Nephron progenitor cell (in vitro differentiated cells): ENCODE measurements around the gene NMT1.

Experiments used
- DNase-seq: peaks from one replicate; pipeline ENCODE4 v3.0.0; 2021
- H3K27ac Mint-ChIP-seq: 2 replicates; pipeline ENCODE4 v1.8.0; 2021; ENCODE audit warnings: mild to moderate bottlenecking, moderate library complexity, mixed read lengths
- H3K27me3 Mint-ChIP-seq: 2 replicates; pipeline ENCODE4 v1.8.0; 2021; ENCODE audit warnings: mild to moderate bottlenecking, low read depth, mixed read lengths; ENCODE audit not compliant: poor library complexity
- H3K36me3 Mint-ChIP-seq: 2 replicates; pipeline ENCODE4 v1.8.0; 2021; ENCODE audit warnings: low read depth, mixed read lengths
- H3K4me1 Mint-ChIP-seq: 2 replicates; pipeline ENCODE4 v1.8.0; 2021; ENCODE audit warnings: mixed read lengths
- H3K4me3 Mint-ChIP-seq: 2 replicates; pipeline ENCODE4 v1.8.0; 2021; ENCODE audit warnings: mild to moderate bottlenecking, moderate library complexity, mixed read lengths
- H3K9me3 Mint-ChIP-seq: 2 replicates; pipeline ENCODE4 v1.8.0; 2021; ENCODE audit warnings: mild to moderate bottlenecking, moderate library complexity, mixed read lengths
- TF ChIP-seq, protein P1 (sequence below): fragments of 200-600 bp; sonication (generic); IDR thresholded peaks from 2 replicates; pipeline ENCODE4 v1.5.0; 2021; ENCODE audit warnings: antibody characterized with exemption

The NMT1 gene

GRCh38 chr17:45067637-45068036 lies 6.5 kb downstream of the NMT1 start:
- Mint-ChIP-seq H3K4me1 (peaks cover 7% of the 10 kb centered on the region), H3K27ac (peak overlapping the region; percentile 71), H3K27me3 (peaks cover 3% of the 10 kb centered on the region), H3K36me3 (peaks cover 48% of the 10 kb centered on the region), H3K9me3 (no peaks in the 10 kb centered on the region), H3K4me3 (no peak overlapping the region)
- DNase-seq = no peak
- TF ChIP-seq, protein P1, sequence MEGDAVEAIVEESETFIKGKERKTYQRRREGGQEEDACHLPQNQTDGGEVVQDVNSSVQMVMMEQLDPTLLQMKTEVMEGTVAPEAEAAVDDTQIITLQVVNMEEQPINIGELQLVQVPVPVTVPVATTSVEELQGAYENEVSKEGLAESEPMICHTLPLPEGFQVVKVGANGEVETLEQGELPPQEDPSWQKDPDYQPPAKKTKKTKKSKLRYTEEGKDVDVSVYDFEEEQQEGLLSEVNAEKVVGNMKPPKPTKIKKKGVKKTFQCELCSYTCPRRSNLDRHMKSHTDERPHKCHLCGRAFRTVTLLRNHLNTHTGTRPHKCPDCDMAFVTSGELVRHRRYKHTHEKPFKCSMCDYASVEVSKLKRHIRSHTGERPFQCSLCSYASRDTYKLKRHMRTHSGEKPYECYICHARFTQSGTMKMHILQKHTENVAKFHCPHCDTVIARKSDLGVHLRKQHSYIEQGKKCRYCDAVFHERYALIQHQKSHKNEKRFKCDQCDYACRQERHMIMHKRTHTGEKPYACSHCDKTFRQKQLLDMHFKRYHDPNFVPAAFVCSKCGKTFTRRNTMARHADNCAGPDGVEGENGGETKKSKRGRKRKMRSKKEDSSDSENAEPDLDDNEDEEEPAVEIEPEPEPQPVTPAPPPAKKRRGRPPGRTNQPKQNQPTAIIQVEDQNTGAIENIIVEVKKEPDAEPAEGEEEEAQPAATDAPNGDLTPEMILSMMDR = no peak

DNA sequence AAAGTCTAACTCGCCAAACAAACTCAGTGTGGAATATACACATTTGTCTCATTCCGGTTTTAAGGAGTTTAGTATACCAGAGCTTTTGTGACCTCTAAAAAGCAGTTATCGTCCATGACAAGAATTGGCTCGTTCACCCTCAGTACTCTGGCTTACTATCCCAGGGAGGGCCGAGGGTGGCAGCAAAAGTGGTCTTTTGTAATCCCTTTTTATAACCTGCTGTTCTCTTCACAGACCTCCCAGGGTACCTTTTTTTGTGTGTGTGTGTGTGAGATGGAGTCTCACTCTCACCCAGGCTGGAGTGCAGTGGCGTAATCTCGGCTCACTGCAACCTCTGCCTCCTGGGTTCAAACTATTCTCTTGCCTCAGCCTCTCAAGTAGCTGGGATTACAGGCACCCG lies 8.9 kb downstream of the NMT1 start:
- Mint-ChIP-seq H3K4me1 (no peaks in the 10 kb centered on the region), H3K36me3 (peaks cover 62% of the 10 kb centered on the region), H3K27ac (no peak overlapping the region), H3K9me3 (no peaks in the 10 kb centered on the region), H3K4me3 (no peak overlapping the region), H3K27me3 (peaks cover 3% of the 10 kb centered on the region)
- DNase-seq = no peak
- TF ChIP-seq, protein P1 = no peak

- no peaks in the 10 kb centered on the region for H3K9me3 Mint-ChIP-seq
- H3K36me3 Mint-ChIP-seq = peaks cover 59% of the 10 kb centered on the region
- TF ChIP-seq, protein P1 = no peak
- no peak overlapping the region for H3K27ac Mint-ChIP-seq
- H3K4me1 Mint-ChIP-seq = no peaks in the 10 kb centered on the region
- no peak for DNase-seq
- H3K4me3 Mint-ChIP-seq = no peak overlapping the region
- H3K27me3 Mint-ChIP-seq = peaks cover 3% of the 10 kb centered on the region
Measured at GRCh38 chr17:45070809-45071208, 9.7 kb downstream of the NMT1 start.

DNA sequence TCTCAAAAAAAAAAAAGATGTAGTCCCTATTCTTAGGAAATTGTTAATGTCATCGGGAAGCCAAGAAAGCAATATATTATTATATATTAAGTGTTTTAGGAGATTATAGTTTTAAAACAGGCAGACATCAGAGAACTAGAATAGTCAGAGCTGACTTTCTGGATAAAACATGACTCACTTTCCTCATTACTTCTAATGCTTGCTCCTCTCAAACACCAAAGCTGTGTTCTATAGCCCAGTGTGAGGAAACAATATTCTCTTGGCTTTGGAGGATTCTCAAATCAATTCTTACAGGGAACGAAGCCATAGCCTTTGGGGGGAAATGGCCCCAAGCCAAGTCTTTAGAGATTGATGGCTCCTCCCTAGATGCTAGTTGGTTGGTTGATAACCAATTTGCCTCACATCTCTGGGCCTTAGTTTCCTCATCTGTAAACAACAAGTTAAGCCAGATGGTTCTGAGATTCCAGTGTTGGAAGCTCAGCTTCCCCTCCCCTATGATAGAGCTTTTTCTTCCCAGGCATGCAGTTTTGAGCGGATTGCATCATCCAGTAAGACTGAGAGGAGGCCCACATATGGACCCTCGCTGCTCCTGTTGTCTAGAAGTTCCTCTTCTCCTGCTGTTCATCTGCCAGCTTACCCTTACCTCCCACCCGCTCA lies 12.4 kb downstream of the NMT1 start:
- Mint-ChIP-seq H3K9me3 (no peaks in the 10 kb centered on the region), H3K4me1 (no peaks in the 10 kb centered on the region), H3K4me3 (no peak overlapping the region), H3K27me3 (peaks cover 3% of the 10 kb centered on the region), H3K36me3 (peaks cover 65% of the 10 kb centered on the region), H3K27ac (peak overlapping the region; percentile 31)
- TF ChIP-seq, protein P1 = no peak
- DNase-seq = no peak

DNA sequence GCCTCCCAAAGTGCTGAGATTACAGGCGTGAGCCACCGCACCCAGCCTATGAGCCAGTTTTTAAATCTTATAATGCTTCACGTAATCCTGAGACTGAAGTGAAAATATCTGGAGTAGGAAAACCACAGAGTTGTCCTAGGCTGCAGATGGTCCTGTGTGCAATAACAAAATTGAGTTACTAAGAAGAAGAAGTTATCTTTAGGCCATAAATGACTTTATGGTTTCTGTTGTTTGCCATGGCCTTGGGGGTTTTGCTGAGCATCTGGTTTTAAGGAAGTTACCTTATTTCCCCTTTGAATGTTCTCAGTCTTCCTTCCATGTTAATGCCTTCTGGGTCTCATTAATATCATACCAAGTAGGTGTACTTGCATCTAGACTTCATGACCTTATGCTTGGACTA lies 16.5 kb downstream of the NMT1 start:
- H3K27me3 Mint-ChIP-seq = no peaks in the 10 kb centered on the region
- H3K27ac Mint-ChIP-seq = peak overlapping the region; percentile 5
- no peak for DNase-seq
- H3K9me3 Mint-ChIP-seq = no peaks in the 10 kb centered on the region
- no peak overlapping the region for H3K4me3 Mint-ChIP-seq
- H3K4me1 Mint-ChIP-seq = peaks cover 5% of the 10 kb centered on the region
- TF ChIP-seq, protein P1 = no peak
- peaks cover 73% of the 10 kb centered on the region for H3K36me3 Mint-ChIP-seq

DNA sequence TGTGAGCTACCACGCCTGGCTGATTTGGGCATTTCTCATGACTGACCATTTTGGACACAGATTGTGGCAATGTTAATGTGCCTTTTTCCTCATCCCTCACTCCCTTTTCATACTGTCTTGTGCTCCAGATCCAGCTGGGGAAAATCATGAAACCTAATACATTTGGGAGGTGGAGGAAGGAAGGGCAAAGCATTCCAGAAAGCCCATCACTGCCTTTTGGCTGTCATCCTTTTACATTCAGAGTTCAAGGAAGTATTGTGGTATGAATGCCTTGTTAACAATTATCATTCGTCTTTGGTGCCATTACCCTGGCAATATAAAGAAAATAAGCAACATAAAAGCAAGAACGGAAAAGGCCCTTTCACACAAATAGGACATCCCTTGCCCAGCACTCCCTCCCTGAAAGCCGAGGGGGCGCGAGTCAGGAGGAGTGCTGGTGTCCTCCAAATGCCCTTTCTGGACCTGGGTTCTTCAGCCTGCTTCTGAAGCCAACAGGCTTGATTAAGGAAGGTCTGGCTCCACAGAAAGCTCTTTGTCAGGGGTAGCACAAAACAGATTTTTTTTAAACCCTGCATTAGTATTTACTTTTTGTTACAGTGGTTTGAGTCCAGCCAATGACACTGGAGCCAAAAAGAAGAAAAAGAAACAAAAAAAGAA lies 20.1 kb downstream of the NMT1 start:
- H3K27me3 Mint-ChIP-seq = no peaks in the 10 kb centered on the region
- TF ChIP-seq, protein P1 = no peak
- DNase-seq = no peak
- peaks cover 68% of the 10 kb centered on the region for H3K36me3 Mint-ChIP-seq
- H3K27ac Mint-ChIP-seq = no peak overlapping the region
- no peaks in the 10 kb centered on the region for H3K9me3 Mint-ChIP-seq
- H3K4me3 Mint-ChIP-seq = no peak overlapping the region
- peaks cover 5% of the 10 kb centered on the region for H3K4me1 Mint-ChIP-seq
